Measurements from ENCODE around the gene PPP2R5E.

- TF ChIP-seq YY1 (IDR thresholded peaks at IDR 0.05; ENCODE audit: insufficient read depth, insufficient read length) (no peak), ZNF274 (IDR thresholded peaks at IDR 0.05; ENCODE audit: low read depth, low read length) (no peak), SUZ12 (IDR thresholded peaks at IDR 0.05; ENCODE audit: extremely low read depth, insufficient read depth, insufficient read length) (no peak)
Measured at GRCh38 chr14:63387711-63388110, 155.5 kb downstream of the PPP2R5E start.
